ENCODE measurements around the gene LAMA4. TPM values are rescaled to one million over a fixed set of nuclear protein-coding genes. Genes with fewer than 3 reads are reported as not detected.

The LAMA4 gene
- polyA plus RNA-seq, 1 donor from 2014 or later: 0.69 TPM

DNA sequence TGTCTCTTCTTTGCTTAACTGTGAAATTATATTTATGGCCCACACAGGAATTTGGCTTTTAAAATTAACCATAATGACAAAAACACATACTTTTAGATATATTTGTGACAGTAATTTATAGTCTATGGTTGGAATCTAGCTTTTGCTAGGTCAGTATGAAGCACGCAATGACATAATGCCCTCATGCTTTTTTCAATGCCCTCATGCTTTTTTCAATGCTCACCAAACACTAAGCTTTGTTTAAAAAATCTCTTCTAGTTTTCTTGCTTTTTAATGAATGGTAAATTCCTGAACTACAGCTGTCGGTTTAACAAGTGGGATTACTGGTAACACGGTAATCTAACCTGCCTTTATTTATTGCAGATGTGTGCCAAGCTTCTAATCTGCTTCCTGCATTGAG lies 187.8 kb downstream of the LAMA4 start:
- no peaks in the 10 kb centered on the region for H3K9me2 ChIP-seq (ENCODE audit: insufficient read depth, low read length)
- no peak overlapping the region for H2AFZ ChIP-seq (ENCODE audit: low read depth, low read length)
- H3K4me3 ChIP-seq (ENCODE audit: low read length): no peak overlapping the region
- H3K79me2 ChIP-seq (replicated peaks; ENCODE audit: insufficient read depth, low read length): no peaks in the 10 kb centered on the region
- no peak for TF ChIP-seq REST (IDR thresholded peaks at IDR 0.05; ENCODE audit: borderline replicate concordance)
- TF ChIP-seq EP300 (conservative IDR thresholded peaks at IDR 0.05; ENCODE audit: poor library complexity, severe bottlenecking): no peak
- no peak for TF ChIP-seq RAD21 (conservative IDR thresholded peaks at IDR 0.05)
- no peak for TF ChIP-seq MXI1 (conservative IDR thresholded peaks at IDR 0.05; ENCODE audit: poor library complexity, severe bottlenecking)
- TF ChIP-seq POLR2AphosphoS5 (IDR thresholded peaks at IDR 0.05): no peak
- TF ChIP-seq CTCF (IDR thresholded peaks at IDR 0.05; ENCODE audit: poor library complexity, severe bottlenecking): no peak
- TF ChIP-seq EZH2 (IDR thresholded peaks at IDR 0.05; ENCODE audit: borderline replicate concordance, insufficient read depth, low read length, poor library complexity, severe bottlenecking): no peak
- no peak for TF ChIP-seq SMC3 (conservative IDR thresholded peaks at IDR 0.05; ENCODE audit: poor library complexity)
- no peak for TF ChIP-seq TAF1 (IDR thresholded peaks at IDR 0.05; ENCODE audit: low read depth)
- no peaks in the 10 kb centered on the region for H3K36me3 ChIP-seq (ENCODE audit: insufficient read depth, low read length)
- no peak overlapping the region for H3K27ac ChIP-seq (ENCODE audit: low read length)
- H4K20me1 ChIP-seq (ENCODE audit: insufficient read depth): no peaks in the 10 kb centered on the region
- H3K4me2 ChIP-seq (ENCODE audit: low read length): no peak overlapping the region
- H3F3A ChIP-seq (ENCODE audit: insufficient read depth, low read length, poor library complexity, severe bottlenecking): no peaks in the 10 kb centered on the region
- no peak overlapping the region for H3K9ac ChIP-seq (ENCODE audit: low read length)
- no peaks in the 10 kb centered on the region for H3K27me3 ChIP-seq (ENCODE audit: insufficient read depth, low read depth, low read length)
- H3K9me3 ChIP-seq (ENCODE audit: low read length): no peaks in the 10 kb centered on the region

- Histone ChIP-seq H3K4me3 (ENCODE audit: low read length) (no peak overlapping the region), H3F3A (ENCODE audit: insufficient read depth, low read length, poor library complexity, severe bottlenecking) (no peaks in the 10 kb centered on the region), H3K9me3 (ENCODE audit: low read length) (no peaks in the 10 kb centered on the region), H3K9ac (ENCODE audit: low read length) (no peak overlapping the region), H3K27me3 (ENCODE audit: insufficient read depth, low read depth, low read length) (no peaks in the 10 kb centered on the region), H3K9me2 (ENCODE audit: insufficient read depth, low read length) (no peaks in the 10 kb centered on the region), H4K20me1 (ENCODE audit: insufficient read depth) (no peaks in the 10 kb centered on the region), H3K36me3 (ENCODE audit: insufficient read depth, low read length) (no peaks in the 10 kb centered on the region), H3K27ac (ENCODE audit: low read length) (no peak overlapping the region), H3K4me2 (ENCODE audit: low read length) (no peak overlapping the region), H3K79me2 (replicated peaks; ENCODE audit: insufficient read depth, low read length) (no peaks in the 10 kb centered on the region), H2AFZ (ENCODE audit: low read depth, low read length) (no peak overlapping the region)
- TF ChIP-seq SMC3 (conservative IDR thresholded peaks at IDR 0.05; ENCODE audit: poor library complexity) (no peak), TAF1 (IDR thresholded peaks at IDR 0.05; ENCODE audit: low read depth) (no peak), MXI1 (conservative IDR thresholded peaks at IDR 0.05; ENCODE audit: poor library complexity, severe bottlenecking) (no peak), CTCF (IDR thresholded peaks at IDR 0.05; ENCODE audit: poor library complexity, severe bottlenecking) (no peak), REST (IDR thresholded peaks at IDR 0.05; ENCODE audit: borderline replicate concordance) (no peak), POLR2AphosphoS5 (IDR thresholded peaks at IDR 0.05) (no peak), EP300 (conservative IDR thresholded peaks at IDR 0.05; ENCODE audit: poor library complexity, severe bottlenecking) (no peak), EZH2 (IDR thresholded peaks at IDR 0.05; ENCODE audit: borderline replicate concordance, insufficient read depth, low read length, poor library complexity, severe bottlenecking) (no peak), RAD21 (conservative IDR thresholded peaks at IDR 0.05) (no peak)
Measured at GRCh38 chr6:112065426-112065986, 188.9 kb downstream of the LAMA4 start.
